Kidney capillary endothelial cell (primary cell): ENCODE results near the gene MARCHF4.
"Not testable (repeated sequence)": the region's sequence is repeated elsewhere in the genome, so short reads cannot be mapped to it uniquely, and the experiment has no call there.

ENCODE experiments used
- DNase-seq: peaks from one replicate; pipeline ENCODE4 v3.0.0-alpha.2; 2018; ENCODE audit warnings: low spot score

The MARCHF4 gene

GRCh38 chr2:216392018-216392562 lies 19.8 kb upstream of the MARCHF4 start:
- DNase-seq: no peak

GRCh38 chr2:216391401-216391800 lies 19.1 kb upstream of the MARCHF4 start:
- DNase-seq: no peak

GRCh38 chr2:216389570-216389969 lies 17.3 kb upstream of the MARCHF4 start:
- DNase-seq: no peak

- DNase-seq: no peak
Observed at GRCh38 chr2:216388046-216388884, 16.0 kb upstream of the MARCHF4 start.

- no peak for DNase-seq
Observed at GRCh38 chr2:216387262-216387661, 15.0 kb upstream of the MARCHF4 start.

- no peak for DNase-seq
Observed at GRCh38 chr2:216385478-216385877, 13.2 kb upstream of the MARCHF4 start.

- not testable (repeated sequence) for DNase-seq
Observed at GRCh38 chr2:216384409-216384808, 12.1 kb upstream of the MARCHF4 start.

- DNase-seq: no peak
Observed at GRCh38 chr2:216379977-216380376, 7.7 kb upstream of the MARCHF4 start.

- DNase-seq: no peak
Observed at GRCh38 chr2:216375286-216375685, 3.0 kb upstream of the MARCHF4 start.

- no peak for DNase-seq
Observed at GRCh38 chr2:216373896-216374295, 1.6 kb upstream of the MARCHF4 start.

GRCh38 chr2:216372761-216373291 lies 543 bp upstream of the MARCHF4 start:
- DNase-seq: peak; percentile 98

GRCh38 chr2:216370961-216371712 lies 1.1 kb downstream of the MARCHF4 start:
- DNase-seq: peak; percentile 42

GRCh38 chr2:216369821-216370220 lies 2.5 kb downstream of the MARCHF4 start:
- DNase-seq: no peak

GRCh38 chr2:216366777-216367471 lies 5.4 kb downstream of the MARCHF4 start:
- no peak for DNase-seq

- DNase-seq: no peak
Observed at GRCh38 chr2:216365518-216365917, 6.8 kb downstream of the MARCHF4 start.

GRCh38 chr2:216363221-216363620 lies 9.1 kb downstream of the MARCHF4 start:
- DNase-seq: no peak

- DNase-seq: no peak
Observed at GRCh38 chr2:216362730-216363129, 9.6 kb downstream of the MARCHF4 start.

GRCh38 chr2:216355711-216356110 lies 16.6 kb downstream of the MARCHF4 start:
- no peak for DNase-seq

- DNase-seq: no peak
Observed at GRCh38 chr2:216354306-216354705, 18.0 kb downstream of the MARCHF4 start.

- DNase-seq: no peak
Observed at GRCh38 chr2:216352653-216353270, 19.5 kb downstream of the MARCHF4 start.

GRCh38 chr2:216351172-216351925 lies 20.9 kb downstream of the MARCHF4 start:
- no peak for DNase-seq
